Amniotic epithelial cell (primary cell): Measurements from ENCODE around the gene CDKAL1.
"Not testable (repeated sequence)": the region's sequence is repeated elsewhere in the genome, so short reads cannot be mapped to it uniquely, and the experiment has no call there.

Experiments used
- DNase-seq: peaks from one replicate; pipeline ENCODE4 v3.0.0-alpha.2; 2010; ENCODE audit warnings: low read depth

CDKAL1 gene

GRCh38 chr6:21208796-21209186 is 674.5 kb downstream of the CDKAL1 start:
- no peak for DNase-seq

GRCh38 chr6:21213492-21213891 is 679.2 kb downstream of the CDKAL1 start:
- DNase-seq = no peak

GRCh38 chr6:21214738-21215448 is 680.6 kb downstream of the CDKAL1 start:
- no peak for DNase-seq

GRCh38 chr6:21219241-21219640 is 685.0 kb downstream of the CDKAL1 start:
- DNase-seq = no peak

GRCh38 chr6:21219856-21220255 is 685.6 kb downstream of the CDKAL1 start:
- no peak for DNase-seq

GRCh38 chr6:21220271-21220987 is 686.2 kb downstream of the CDKAL1 start:
- no peak for DNase-seq

GRCh38 chr6:21222656-21223055 is 688.4 kb downstream of the CDKAL1 start:
- no peak for DNase-seq

- DNase-seq = no peak
These were observed 691.7 kb downstream of the CDKAL1 start for GRCh38 chr6:21225912-21226311.

- peak; percentile 16 for DNase-seq
These were observed 693.2 kb downstream of the CDKAL1 start for GRCh38 chr6:21227486-21227885.

- no peak for DNase-seq
These were observed 694.2 kb downstream of the CDKAL1 start for GRCh38 chr6:21228411-21228810.

GRCh38 chr6:21228876-21229460 is 694.7 kb downstream of the CDKAL1 start:
- no peak for DNase-seq

GRCh38 chr6:21230536-21230935 is 696.3 kb downstream of the CDKAL1 start:
- no peak for DNase-seq

- DNase-seq = no peak
These were observed 700.9 kb downstream of the CDKAL1 start for GRCh38 chr6:21235162-21235561.

GRCh38 chr6:21238208-21238607 is 704.0 kb downstream of the CDKAL1 start:
- DNase-seq = no peak

GRCh38 chr6:21240709-21241108 is 706.5 kb downstream of the CDKAL1 start:
- peak; percentile 81 for DNase-seq

GRCh38 chr6:21241231-21242130 is 707.2 kb downstream of the CDKAL1 start:
- DNase-seq = no peak

- DNase-seq = no peak
These were observed 710.7 kb downstream of the CDKAL1 start for GRCh38 chr6:21244897-21245470.

GRCh38 chr6:21245488-21245887 is 711.2 kb downstream of the CDKAL1 start:
- DNase-seq = no peak

GRCh38 chr6:21246075-21246474 is 711.8 kb downstream of the CDKAL1 start:
- DNase-seq = no peak

- DNase-seq = not testable (repeated sequence)
These were observed 720.2 kb downstream of the CDKAL1 start for GRCh38 chr6:21254460-21254859.

GRCh38 chr6:21256197-21256596 is 721.9 kb downstream of the CDKAL1 start:
- DNase-seq = no peak

GRCh38 chr6:21257125-21257524 is 722.9 kb downstream of the CDKAL1 start:
- DNase-seq = no peak
